HL-60 (cell line): ENCODE results near the gene IL12RB1.

Experiments used
- CTCF ChIP-seq: IDR thresholded peaks from one replicate; pipeline ENCODE4 v1.5.1; 2011; ENCODE audit warnings: low read length, control low read depth, inconsistent platforms; ENCODE audit not compliant: insufficient read depth
- POLR2AphosphoS5 ChIP-seq: IDR thresholded peaks from 2 replicates; pipeline ENCODE4 v1.6.1; 2012; ENCODE audit warnings: low read depth
- SPI1 ChIP-seq: IDR thresholded peaks from 2 replicates; pipeline ENCODE4 v1.6.1; 2012; ENCODE audit warnings: low read depth, mild to moderate bottlenecking, borderline replicate concordance

DNA sequence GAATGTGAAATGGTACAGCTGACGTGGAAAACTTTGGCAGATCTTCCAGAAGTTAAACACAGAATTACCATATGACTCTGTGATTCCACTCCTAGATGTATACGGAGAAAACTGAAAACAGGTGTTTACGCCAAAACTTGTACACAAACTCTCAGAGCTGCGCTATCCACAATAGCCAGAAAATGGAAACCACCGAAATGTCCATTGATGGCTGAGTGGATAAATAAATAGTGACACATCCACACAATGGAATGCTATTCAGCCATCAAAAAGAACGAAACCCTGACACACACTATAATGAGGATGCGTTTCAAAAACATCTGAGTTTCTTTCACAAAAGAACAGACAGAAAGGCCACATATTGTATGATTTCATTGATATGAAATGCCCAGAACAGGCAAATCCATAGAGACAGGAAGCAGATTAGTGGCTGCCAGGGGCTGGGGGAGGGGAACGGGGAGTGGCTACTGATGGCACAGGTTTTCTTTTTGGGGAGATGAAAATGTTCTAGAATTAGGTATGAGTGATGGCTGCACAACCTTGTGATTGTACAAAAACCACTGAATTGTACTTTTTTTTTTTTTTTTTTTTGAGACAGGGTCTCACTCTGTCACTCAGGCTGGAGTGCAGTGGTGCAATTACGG lies 33.0 kb downstream of the IL12RB1 start:
- TF ChIP-seq CTCF, result no peak
- TF ChIP-seq SPI1, result no peak
- no peak for TF ChIP-seq POLR2AphosphoS5
